NCI-H526 (cell line): Measurements from ENCODE around the gene WASF2.
"Not testable (repeated sequence)": the region's sequence is repeated elsewhere in the genome, so short reads cannot be mapped to it uniquely, and the experiment has no call there.

Source experiments
- DNase-seq, 2 experiments: peaks; one replicate each; lab custom pipeline; 2025; lab: John Stamatoyannopoulos, UW

Gene WASF2

DNA sequence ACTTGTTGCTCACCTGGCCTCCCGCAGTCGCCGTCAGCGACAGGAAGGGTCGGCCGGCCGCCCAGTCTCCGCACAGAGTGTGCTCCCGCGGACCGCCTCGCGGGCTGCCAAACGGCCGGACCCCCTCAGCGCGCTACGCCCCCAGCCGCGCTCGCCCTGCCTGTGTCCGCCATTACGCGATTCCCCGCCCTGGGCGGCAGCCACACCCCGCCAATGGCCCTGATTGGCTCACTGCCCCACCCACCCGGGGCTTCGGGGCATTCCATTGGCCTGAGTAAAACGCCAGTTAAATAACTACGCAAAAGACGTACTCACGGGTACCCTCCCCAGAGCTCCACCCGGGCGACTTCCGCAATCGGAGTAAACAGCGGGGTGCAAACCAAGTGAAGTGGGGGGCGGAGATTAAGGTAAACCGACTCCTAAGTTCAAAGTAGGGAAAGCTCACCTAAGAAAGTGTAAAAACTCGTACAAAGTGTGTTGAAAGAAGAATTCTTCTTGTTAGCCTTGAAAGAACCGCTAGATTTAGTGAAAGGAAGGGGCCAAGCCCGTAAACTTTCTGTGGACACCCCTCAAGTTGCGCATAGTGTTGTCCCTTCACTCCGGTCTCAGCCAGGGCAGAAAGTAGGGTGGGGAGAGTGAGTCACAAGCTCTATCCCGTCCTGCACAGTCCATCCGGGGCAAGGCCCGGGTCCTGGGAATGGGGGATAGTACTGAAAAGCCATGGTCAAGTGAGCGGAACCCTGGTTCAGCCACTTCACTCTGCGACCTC is at the start of gene WASF2:
WASF2 (minus strand) TSS at position 195 of the 769 bp plus-strand sequence. CDS start 61,277 bp downstream, outside the sequence.
- peak; percentile 96 to 98 for DNase-seq

DNA sequence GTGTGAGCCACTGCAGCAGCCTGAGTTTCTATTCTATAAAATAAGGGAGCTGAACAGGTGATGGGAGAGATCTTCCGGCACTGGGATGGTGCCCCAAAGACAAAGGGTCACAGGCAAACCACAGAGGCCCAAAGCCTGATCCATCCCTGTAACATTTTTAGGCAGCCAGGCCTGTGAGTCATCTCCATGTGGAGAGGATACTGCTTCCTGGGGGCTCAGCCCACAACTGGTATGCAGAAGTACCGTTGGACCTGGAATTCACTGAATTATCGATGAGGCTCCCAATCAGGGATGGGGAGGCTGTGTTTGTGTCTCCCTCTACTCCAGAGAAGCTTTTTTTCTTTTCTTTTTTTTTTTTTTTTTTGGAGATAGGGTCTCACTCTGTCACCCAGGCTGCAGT is 48.8 kb upstream of the WASF2 start:
- no peak for DNase-seq

DNA sequence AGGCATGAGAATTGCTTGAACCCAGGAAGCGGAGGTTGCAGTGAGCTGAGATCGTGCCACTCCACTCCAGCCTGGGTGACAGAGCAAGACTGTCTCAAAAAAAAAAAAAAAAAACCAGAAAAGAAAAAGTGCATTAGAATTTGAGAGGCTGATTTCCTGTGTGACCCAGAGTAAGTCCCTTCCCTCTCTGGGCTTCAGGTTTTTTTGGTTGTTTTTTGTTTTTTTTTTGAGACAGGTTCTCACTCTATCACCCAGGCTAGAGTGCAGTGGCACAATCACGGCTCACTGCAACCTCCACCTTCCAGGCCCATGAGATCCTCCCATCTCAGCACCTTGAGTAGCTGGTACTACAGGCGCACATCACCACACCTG is 48.3 kb upstream of the WASF2 start:
- not testable (repeated sequence) for DNase-seq

GRCh38 chr1:27536767-27537166 is 46.8 kb upstream of the WASF2 start:
- DNase-seq = peak in 1 of 2 experiments; percentile 42

GRCh38 chr1:27536010-27536757 is 46.2 kb upstream of the WASF2 start:
- no peak for DNase-seq

- DNase-seq = no peak
These were observed 45.4 kb upstream of the WASF2 start for GRCh38 chr1:27535386-27535785.

DNA sequence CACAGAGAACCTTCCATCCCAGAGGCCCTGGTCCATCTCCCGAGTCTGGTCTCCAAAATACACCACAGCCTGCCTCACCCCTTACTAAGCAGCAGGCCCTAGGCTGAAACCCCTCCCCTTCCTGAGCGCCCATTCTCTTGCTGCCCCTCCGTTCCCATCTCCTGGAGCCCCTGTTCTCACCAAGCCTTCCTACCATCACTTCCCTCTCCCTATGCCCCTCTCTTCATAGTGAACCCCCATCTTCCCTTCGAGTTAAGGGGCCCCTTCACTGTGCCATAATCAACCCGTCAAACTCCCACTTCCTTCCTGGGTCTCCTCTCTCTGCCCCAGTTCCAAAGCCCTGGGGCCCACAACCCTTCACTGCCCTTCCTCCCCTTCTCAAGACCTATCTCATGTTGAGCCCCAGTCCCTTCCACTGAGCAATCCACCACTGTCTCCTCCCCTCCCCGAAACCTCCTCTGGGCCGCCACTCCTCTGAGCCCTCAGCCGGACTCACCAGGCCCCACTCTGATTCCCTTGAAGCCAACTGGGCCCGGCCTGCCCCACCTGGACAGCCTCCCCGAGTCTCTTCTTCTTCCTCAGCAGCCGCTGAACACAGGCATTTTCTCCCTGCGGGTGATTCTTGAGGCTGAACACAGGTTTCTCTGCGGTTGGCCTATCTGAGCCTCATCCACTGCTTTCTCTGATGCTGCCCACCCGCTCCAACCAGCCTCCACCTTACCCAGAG is 42.2 kb upstream of the WASF2 start:
- DNase-seq = no peak

- DNase-seq = no peak
These were observed 40.2 kb upstream of the WASF2 start for GRCh38 chr1:27530192-27530591.

DNA sequence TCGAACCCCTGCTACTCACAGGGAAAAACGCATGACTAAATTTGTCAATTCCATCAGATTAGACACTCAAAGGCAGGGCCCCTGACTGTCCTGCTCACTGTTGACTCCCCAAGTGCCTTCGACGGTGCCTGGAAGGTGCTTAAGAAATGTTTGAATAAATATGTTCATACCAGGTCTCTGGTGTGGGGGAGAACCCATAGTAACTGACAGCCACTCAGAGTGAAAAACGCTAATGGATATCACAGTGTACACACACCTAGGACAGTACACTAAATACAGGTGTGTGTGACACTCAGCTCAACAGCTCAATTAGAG is 39.7 kb upstream of the WASF2 start:
- no peak for DNase-seq

DNA sequence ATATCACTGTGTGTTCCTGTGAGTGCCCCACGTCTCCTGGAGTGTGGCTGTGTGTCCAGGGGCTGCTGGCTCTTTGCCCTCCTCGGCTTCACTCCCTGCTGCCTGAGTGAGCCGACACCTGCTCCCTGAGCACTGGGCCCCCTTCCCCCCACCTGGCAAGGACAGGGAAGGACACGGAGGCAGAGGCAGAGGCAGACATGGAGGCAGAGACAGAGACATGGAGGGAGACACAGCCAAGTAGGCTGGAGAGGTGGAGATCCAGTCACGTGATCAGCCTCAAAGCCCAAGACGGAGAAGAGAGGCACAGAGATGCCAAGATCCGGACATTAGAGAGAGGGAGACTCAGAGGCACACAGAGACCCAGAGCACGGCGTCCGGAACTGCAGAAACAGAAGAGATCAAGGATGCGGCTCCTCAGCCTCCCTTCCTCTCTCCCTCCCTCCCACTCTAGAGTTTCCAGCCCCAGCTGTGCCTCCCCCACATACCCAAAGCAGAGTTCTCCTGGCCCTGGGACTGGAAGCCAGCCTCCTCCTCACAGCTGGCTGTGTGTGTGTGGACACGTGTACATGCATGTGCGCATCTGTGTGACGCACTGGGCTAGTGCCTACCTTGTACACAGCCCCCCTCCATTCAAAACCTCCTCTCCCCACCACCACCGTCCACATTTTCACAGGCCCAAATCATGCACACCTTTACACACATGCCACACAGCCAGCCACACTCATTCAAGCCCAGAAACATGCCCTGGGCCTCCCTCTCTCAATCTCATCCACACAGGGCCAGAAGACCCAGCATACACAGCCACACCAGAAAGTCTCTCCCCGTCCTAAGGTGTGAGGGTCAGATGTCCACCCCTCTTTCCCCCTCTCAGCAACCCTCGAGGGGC is 39.1 kb upstream of the WASF2 start:
- peak; percentile 38 to 61 for DNase-seq

GRCh38 chr1:27527890-27528817 is 38.2 kb upstream of the WASF2 start:
- peak; percentile 75 to 96 for DNase-seq

- DNase-seq = peak; percentile 90 to 93
These were observed 37.4 kb upstream of the WASF2 start for GRCh38 chr1:27527223-27527889.

GRCh38 chr1:27526569-27527222 is 36.7 kb upstream of the WASF2 start:
- peak; percentile 63 to 75 for DNase-seq

DNA sequence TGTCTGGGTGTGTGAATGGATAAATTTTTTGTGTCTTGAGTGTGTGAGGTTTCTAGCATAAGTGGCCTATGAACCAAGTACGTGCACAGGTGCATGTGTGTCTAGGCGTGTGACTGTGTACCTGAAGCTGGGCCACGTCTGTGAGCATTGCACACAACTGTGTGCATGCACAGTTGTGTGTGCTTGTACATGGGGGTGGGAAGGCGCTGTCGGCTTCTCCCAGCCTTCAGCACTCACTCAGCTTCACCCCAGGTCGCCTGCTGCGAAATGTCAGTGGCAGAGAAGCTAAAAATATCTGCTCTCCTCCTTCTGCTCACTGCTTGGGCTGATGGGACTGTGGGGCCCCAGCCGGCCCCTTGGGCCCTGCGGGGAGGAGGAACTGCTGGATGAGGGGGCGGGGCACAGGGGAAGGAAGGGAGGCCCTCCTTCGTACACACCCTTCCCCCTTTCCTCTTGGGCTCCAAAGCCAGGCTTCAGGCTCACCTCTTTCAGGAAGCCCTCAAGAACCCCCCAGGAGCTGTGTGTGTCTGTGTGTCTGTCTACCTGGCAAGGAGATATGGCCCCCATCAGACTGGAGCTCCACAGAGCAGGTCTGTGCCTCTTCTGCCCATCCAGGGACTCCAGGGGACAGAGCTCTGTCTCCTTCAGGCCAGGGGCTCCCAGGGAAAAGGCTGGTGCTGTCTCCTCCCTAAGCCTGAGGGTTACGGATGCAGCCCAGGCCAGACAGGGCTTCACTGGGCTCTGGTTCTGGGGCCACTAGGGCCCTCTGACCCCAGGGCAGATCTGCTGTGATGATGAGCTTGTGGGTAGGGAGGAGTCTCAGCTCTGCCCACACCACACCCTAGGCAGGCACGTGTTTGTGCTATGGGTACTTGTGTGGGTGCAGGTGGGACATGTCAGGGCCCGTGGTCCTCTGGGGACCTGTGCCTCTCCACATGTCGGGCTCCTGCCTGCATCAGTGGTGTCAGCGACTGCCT is 35.6 kb upstream of the WASF2 start:
- DNase-seq = peak; percentile 33 to 80

GRCh38 chr1:27523337-27524020 is 33.5 kb upstream of the WASF2 start:
- DNase-seq = no peak

DNA sequence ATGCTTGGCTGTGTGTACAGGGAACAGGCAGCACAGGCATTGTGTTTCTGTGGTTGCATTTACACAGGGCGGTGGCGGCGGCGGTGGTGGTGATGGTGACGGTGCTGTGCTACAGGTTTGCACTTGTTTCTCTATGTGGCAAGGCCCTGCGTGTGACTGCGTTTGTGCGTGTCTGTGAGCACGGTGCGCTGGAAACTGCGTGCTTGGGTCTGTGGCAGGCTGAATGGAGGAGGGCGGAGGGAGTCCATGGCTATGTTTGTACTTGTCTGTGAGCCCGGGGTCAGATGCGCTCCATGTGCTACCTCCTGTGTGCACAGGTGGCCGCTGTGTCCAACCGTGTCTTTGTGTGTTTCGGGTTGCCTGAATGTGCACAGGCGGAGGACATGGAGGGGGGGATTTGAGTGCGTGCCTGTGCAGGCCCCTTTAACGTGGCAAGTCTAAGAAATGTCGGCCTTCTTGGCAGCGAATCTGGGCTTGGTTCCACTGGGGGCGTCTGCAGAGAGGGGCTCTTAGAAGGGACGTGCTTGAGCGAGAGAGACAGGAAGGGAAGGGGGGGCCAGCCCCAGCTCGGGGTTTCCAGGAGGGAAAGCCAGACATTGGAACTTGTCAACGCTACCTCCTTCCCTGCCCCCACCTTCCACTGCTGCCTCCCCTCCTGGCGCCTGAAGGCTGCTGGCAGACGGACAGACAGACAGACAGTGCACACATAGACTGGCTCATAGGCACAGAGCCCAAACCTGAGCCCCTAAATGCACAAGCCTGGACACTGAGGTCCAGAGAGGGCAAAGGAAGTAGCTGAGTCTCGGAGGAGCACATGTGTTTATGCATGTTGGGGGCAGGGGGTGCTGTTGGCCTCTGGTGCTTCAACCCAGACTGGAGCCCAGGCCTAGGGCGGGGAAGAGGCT is 32.7 kb upstream of the WASF2 start:
- peak in 1 of 2 experiments; percentile 59 for DNase-seq
